Transverse colon (tissue), 3 donors: ENCODE data around the gene TFRC.

Source experiments
- CTCF ChIP-seq, 5 experiments: fragments of 200-600 bp in 3 of 5; fragments of 450-650 bp in 2 of 5; sonication (generic) in 3 of 5; IDR thresholded peaks; 1 replicate in 2 of 5; 2 replicates in 3 of 5; pipeline ENCODE4 v1.5.1; 2016 to 2017; ENCODE audit warnings: antibody characterized with exemption in 5 of 5, inconsistent platforms in 3 of 5, mild to moderate bottlenecking in 2 of 5, moderate library complexity in 1 of 5
- EP300 ChIP-seq: sonication (generic); formaldehyde crosslinking; IDR thresholded peaks from one replicate; pipeline ENCODE4 v1.6.1; 2017; ENCODE audit warnings: antibody characterized with exemption, low read depth

DNA sequence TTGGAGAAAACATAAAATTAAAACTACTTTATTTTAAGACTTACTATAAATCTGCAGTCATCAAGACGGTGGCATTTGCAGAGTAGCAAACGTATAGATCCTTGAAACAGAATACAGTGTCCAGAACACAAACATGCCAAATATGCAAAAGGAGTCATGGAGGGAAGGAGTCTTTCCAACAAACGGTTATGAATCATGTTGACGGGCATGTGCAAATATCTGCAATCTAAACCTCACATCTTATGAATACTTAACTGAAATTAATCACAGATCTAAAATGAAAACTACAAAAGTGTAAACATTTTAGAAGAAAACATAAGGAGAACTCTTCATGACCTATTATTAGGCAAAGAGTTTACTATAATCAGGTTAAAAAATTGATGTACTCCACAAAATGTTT is 69.4 kb downstream of the TFRC start:
- TF ChIP-seq CTCF (IDR thresholded peaks at IDR 0.05) (no peak), EP300 (no peak)
